ENCODE data around the gene GAS2.

- TF ChIP-seq CTCF (IDR thresholded peaks at IDR 0.05): no peak
- no peak for TF ChIP-seq POLR2A (IDR thresholded peaks at IDR 0.05)
These were observed 56.9 kb downstream of the GAS2 start for GRCh38 chr11:22723274-22723673.

Measured in uterus (tissue), 2 donors.